ENCODE measurements around the gene ITGAE.

ITGAE gene

DNA sequence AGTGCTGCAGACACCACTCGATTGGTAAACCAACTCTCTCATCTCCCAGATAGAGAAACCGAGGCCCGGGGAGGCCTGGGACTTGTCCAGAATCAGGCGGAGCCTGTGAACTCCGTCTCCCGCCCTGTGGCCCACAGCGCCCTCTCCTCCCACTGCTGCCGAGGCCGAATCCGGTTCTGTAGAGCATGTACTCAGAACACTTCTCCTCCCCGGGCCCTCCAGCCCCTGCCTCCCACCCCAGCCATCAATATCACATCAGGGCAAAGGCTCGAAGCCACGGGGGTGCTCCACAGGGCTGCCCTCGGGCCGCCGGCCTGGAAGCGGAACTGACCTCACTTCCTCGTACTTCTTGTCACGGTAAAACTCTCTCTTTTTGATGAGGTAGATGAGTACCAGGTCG lies 119.4 kb downstream of the ITGAE start:
- Histone ChIP-seq H2AFZ (ENCODE audit: low read length) (no peak overlapping the region), H3K9ac (ENCODE audit: low read depth, low read length, poor library complexity, severe bottlenecking) (no peak overlapping the region), H3K36me3 (ENCODE audit: insufficient read depth, low read length) (peaks cover 5% of the 10 kb centered on the region; the same call in 1 of the 2 replicates)

DNA sequence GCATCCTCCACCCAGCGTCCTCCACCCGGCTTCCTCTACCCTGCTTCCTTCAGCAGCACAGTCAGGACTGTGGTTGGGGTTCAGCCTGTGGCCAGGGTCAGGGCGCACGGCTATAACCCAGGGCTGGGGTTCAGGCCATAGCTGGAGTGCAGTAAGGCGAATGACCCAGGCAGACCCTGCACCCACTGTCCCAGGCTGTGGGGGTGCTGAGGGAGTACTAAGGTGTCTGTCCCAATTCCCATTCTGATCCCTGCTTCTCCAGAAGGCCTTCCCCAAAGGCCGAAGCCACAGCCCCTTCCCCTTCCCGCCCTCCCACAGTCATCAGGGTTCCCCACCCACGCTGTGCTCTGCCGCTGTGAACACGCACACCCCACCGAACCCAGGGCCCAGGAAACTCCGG lies 119.9 kb downstream of the ITGAE start:
- Histone ChIP-seq H3K9ac (ENCODE audit: low read depth, low read length, poor library complexity, severe bottlenecking) (no peak overlapping the region), H3K4me1 (ENCODE audit: insufficient read depth, low read length, poor library complexity, severe bottlenecking) (no peaks in the 10 kb centered on the region), H3K9me3 (ENCODE audit: insufficient read depth, low read depth, low read length) (no peaks in the 10 kb centered on the region), H4K20me1 (ENCODE audit: insufficient read depth, low read length, poor library complexity, severe bottlenecking) (no peaks in the 10 kb centered on the region), H3K27me3 (ENCODE audit: insufficient read depth, low read length, poor library complexity, severe bottlenecking) (no peaks in the 10 kb centered on the region), H2AFZ (ENCODE audit: low read length) (no peak overlapping the region), H3F3A (ENCODE audit: low read depth) (no peaks in the 10 kb centered on the region), H3K4me2 (ENCODE audit: low read depth, low read length, poor library complexity, severe bottlenecking) (no peak overlapping the region), H3K36me3 (ENCODE audit: insufficient read depth, low read length) (peaks cover 5% of the 10 kb centered on the region; the same call in 1 of the 2 replicates), H3K4me3 (ENCODE audit: low read length, poor library complexity, severe bottlenecking) (no peak overlapping the region), H3K9me2 (replicated peaks; ENCODE audit: low read depth, low read length) (no peaks in the 10 kb centered on the region), H3K79me2 (ENCODE audit: insufficient read depth, low read length) (no peaks in the 10 kb centered on the region)
- TF ChIP-seq, protein P1, sequence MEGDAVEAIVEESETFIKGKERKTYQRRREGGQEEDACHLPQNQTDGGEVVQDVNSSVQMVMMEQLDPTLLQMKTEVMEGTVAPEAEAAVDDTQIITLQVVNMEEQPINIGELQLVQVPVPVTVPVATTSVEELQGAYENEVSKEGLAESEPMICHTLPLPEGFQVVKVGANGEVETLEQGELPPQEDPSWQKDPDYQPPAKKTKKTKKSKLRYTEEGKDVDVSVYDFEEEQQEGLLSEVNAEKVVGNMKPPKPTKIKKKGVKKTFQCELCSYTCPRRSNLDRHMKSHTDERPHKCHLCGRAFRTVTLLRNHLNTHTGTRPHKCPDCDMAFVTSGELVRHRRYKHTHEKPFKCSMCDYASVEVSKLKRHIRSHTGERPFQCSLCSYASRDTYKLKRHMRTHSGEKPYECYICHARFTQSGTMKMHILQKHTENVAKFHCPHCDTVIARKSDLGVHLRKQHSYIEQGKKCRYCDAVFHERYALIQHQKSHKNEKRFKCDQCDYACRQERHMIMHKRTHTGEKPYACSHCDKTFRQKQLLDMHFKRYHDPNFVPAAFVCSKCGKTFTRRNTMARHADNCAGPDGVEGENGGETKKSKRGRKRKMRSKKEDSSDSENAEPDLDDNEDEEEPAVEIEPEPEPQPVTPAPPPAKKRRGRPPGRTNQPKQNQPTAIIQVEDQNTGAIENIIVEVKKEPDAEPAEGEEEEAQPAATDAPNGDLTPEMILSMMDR (conservative IDR thresholded peaks at IDR 0.05; ENCODE audit: low read length) = no peak
- no peak for TF ChIP-seq EZH2phosphoT487 (IDR thresholded peaks at IDR 0.05; ENCODE audit: borderline replicate concordance)

More for the DNA sequence above, 119.4 kb downstream of the ITGAE start:
- Histone ChIP-seq H3K79me2 (ENCODE audit: insufficient read depth, low read length) (no peaks in the 10 kb centered on the region), H3K4me3 (ENCODE audit: low read length, poor library complexity, severe bottlenecking) (no peak overlapping the region), H4K20me1 (ENCODE audit: insufficient read depth, low read length, poor library complexity, severe bottlenecking) (no peaks in the 10 kb centered on the region), H3F3A (ENCODE audit: low read depth) (no peaks in the 10 kb centered on the region), H3K4me2 (ENCODE audit: low read depth, low read length, poor library complexity, severe bottlenecking) (no peak overlapping the region), H3K9me3 (ENCODE audit: insufficient read depth, low read depth, low read length) (no peaks in the 10 kb centered on the region), H3K4me1 (ENCODE audit: insufficient read depth, low read length, poor library complexity, severe bottlenecking) (no peaks in the 10 kb centered on the region), H3K9me2 (replicated peaks; ENCODE audit: low read depth, low read length) (no peaks in the 10 kb centered on the region), H3K27me3 (ENCODE audit: insufficient read depth, low read length, poor library complexity, severe bottlenecking) (no peaks in the 10 kb centered on the region)
- no peak for TF ChIP-seq EZH2phosphoT487 (IDR thresholded peaks at IDR 0.05; ENCODE audit: borderline replicate concordance)
- TF ChIP-seq, protein P1 (conservative IDR thresholded peaks at IDR 0.05; ENCODE audit: low read length) = no peak

DNA sequence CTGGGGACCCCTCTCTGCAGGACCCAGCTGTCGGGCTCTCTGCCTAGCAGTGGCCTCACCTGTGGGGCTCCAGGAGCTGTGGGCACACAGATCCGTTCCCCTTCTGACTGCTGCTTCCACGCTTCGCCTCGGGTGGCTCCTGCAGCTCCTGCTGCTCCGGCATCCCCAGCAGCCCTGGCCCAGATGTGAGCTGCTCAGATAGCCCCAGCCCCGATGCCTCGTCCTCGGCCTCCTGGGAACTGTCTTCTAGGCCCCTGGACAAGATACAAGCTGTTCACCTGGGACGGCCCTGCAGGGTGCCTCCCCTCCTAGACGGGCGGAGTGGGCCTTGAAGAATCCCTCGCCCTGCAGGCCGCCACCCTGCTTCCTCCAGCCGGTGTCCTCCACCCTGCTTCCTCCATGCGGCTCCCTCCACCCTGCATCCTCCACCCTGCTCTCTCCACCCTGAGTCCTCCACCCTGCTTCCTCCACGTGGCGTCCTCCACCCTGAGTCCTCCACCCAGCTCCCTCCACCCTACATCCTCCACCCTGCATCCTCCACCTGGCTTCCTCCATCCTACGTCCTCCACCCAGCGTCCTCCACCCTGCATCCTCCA lies 121.4 kb downstream of the ITGAE start:
- TF ChIP-seq, protein P1 (conservative IDR thresholded peaks at IDR 0.05; ENCODE audit: low read length) = no peak
- no peak for TF ChIP-seq EZH2phosphoT487 (IDR thresholded peaks at IDR 0.05; ENCODE audit: borderline replicate concordance)
- H3K9me3 ChIP-seq (ENCODE audit: insufficient read depth, low read depth, low read length) = no peaks in the 10 kb centered on the region
- H3K4me2 ChIP-seq (ENCODE audit: low read depth, low read length, poor library complexity, severe bottlenecking) = no peak overlapping the region
- H3K4me3 ChIP-seq (ENCODE audit: low read length, poor library complexity, severe bottlenecking) = no peak overlapping the region
- H3K79me2 ChIP-seq (ENCODE audit: insufficient read depth, low read length) = no peaks in the 10 kb centered on the region
- no peak overlapping the region for H2AFZ ChIP-seq (ENCODE audit: low read length)
- no peaks in the 10 kb centered on the region for H3K9me2 ChIP-seq (replicated peaks; ENCODE audit: low read depth, low read length)
- H3K4me1 ChIP-seq (ENCODE audit: insufficient read depth, low read length, poor library complexity, severe bottlenecking) = no peaks in the 10 kb centered on the region
- no peaks in the 10 kb centered on the region for H3K27me3 ChIP-seq (ENCODE audit: insufficient read depth, low read length, poor library complexity, severe bottlenecking)
- H4K20me1 ChIP-seq (ENCODE audit: insufficient read depth, low read length, poor library complexity, severe bottlenecking) = no peaks in the 10 kb centered on the region
- H3F3A ChIP-seq (ENCODE audit: low read depth) = no peaks in the 10 kb centered on the region
- H3K9ac ChIP-seq (ENCODE audit: low read depth, low read length, poor library complexity, severe bottlenecking) = no peak overlapping the region
- H3K36me3 ChIP-seq (ENCODE audit: insufficient read depth, low read length) = peaks cover 5% of the 10 kb centered on the region; the same call in 1 of the 2 replicates

All from Loucy (cell line).